HTERT RPE-1 (cell line): Measurements from ENCODE around the gene FHAD1.
"Not testable (repeated sequence)": the region's sequence is repeated elsewhere in the genome, so short reads cannot be mapped to it uniquely, and the experiment has no call there.

Experiments
- in situ Hi-C: fragments of 300-500 bp; cut with MboI; formaldehyde crosslinking; loops from 4 replicates; pipeline ENCODE4 v1.14.3; 2020; ENCODE audit warnings: low sequenced_read_pairs

The FHAD1 gene

GRCh38 chr1:15430787-15431570 lies 184.0 kb downstream of the FHAD1 start:
- in situ Hi-C loops, result no loop called here

GRCh38 chr1:15431571-15431948 lies 184.5 kb downstream of the FHAD1 start:
- in situ Hi-C loops, result no loop called here

GRCh38 chr1:15432324-15432723 lies 185.3 kb downstream of the FHAD1 start:
- in situ Hi-C loops, result no loop called here

DNA sequence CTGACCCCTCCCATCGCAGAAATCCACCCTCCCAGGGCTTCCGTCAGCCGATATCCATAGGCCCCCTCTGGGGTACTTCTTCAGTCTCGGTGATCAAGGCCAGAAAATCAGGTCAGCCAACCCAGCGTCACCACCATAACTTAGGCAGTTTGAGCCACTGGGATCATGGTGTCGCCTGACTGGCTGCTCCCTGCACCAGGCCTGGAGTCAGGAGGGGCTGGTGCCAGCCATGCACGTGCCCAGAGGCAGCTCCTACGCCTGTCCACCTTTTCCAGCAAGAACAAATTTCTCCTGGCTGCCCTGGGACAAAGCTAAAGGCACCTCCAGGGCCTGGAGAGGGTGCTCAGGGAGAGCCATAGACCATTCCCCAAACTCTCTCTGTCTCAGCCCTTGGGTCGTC lies 186.4 kb downstream of the FHAD1 start:
- in situ Hi-C loops, result no loop called here

DNA sequence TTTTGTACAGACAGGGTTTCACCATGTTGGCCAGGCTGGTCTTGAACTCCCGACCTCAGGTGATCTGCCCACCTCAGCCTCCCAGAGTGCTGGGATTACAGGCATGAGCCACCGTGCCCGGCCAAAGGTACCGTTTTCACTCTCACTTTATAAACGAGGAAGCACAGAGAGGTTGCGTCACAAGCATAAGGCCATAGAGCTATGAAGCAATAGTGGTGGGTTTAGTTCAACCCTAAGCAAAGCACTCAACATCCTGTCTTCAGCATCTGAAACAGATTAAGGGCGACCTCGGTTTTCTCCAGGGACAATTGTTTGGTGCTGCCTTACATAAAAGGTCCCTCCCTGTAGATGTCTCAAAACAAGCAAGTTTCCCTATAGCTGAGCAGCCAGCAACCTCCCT lies 187.7 kb downstream of the FHAD1 start:
- in situ Hi-C loops, result not testable (repeated sequence)

- in situ Hi-C loops, result no loop called here
Measured at GRCh38 chr1:15435239-15436077, 188.4 kb downstream of the FHAD1 start.

- in situ Hi-C loops, result no loop called here
Measured at GRCh38 chr1:15436881-15437442, 189.9 kb downstream of the FHAD1 start.

- in situ Hi-C loops, result no loop called here
Measured at GRCh38 chr1:15439325-15439724, 192.3 kb downstream of the FHAD1 start.

DNA sequence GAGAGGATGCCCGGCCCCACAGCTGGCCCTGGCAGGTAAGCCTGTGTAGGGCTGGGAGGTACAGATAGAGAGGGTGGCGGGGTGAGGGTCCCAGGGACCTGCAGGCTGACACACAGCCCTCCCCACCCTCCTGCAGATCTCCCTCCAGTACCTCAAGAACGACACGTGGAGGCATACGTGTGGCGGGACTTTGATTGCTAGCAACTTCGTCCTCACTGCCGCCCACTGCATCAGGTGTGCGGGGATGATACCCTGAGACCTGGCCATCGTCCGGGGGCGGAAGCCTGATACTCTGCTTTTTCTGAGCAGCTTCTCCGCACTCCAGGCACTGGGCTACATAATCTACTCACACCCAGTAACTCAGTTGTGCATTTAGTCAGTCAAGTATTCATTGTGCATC lies 193.3 kb downstream of the FHAD1 start:
- in situ Hi-C loops, result no loop called here

DNA sequence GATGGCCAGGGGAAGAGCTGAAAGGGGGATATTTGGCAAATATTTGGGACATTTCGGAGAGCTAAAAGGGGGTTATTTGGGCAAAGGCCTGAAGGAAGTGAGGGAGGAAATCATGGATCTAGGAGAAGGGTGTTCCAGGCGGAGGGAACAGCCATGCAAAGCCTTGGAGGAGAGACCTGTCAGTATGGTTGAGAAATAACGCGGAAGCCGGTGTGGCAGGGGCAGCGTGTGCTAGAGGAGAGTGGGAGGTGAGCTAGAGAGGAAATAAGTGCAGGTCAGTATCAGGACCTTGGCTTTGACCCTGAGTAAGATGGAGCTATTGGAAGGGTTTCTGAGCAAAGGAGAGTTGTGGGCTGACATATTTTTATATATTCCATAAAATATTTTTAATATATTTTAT lies 194.2 kb downstream of the FHAD1 start:
- in situ Hi-C loops, result no loop called here

DNA sequence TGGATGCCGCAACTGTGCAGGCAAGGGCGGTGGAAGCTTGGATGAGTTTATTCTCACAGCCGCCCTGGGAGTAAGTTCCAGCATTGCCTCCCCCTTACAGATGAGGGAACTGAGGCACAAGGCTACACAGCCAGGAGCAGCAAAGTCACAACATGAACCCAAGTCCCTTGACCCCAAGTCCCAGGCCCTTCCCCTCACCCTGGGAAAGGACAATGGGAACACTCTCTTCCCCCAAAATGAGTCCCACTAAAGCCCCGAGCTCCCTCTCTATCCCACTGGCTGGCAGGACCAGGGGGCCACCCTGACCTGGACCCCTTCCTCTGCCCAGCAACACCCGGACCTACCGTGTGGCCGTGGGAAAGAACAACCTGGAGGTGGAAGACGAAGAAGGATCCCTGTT lies 195.1 kb downstream of the FHAD1 start:
- in situ Hi-C loops, result no loop called here

DNA sequence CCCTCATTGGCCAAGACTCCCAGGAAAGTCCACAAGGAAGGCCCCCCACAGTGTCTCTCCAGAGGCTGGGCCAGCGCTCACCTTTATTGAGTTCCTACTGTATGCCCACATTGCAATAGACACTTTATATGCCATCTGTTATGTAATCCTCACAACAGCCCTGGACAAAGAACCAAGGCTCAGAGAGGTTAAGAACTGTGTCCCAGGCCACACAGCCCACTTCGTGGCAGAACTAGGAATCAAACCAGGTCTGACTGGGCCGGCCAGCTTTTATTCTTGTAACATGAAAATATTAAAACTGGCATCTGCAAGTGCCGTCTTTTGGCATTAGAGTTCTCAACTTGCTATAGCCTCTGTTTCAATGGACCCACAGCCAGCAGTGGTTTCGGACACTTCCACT lies 195.7 kb downstream of the FHAD1 start:
- in situ Hi-C loops, result no loop called here

DNA sequence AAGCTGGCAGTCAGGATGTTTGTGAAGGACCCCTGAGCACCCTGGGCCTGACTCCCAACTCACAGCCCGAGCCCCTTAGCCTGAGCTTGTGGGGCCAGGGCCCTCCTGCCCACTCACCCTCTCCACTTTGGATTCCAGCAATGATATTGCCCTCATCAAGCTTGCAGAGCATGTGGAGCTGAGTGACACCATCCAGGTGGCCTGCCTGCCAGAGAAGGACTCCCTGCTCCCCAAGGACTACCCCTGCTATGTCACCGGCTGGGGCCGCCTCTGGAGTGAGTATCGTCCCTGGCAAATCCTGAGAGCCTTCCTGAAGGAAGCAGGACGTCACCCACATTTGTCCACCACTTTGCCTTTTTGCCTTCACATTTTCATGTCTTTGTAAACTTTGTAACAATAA lies 196.3 kb downstream of the FHAD1 start:
- in situ Hi-C loops, result no loop called here

DNA sequence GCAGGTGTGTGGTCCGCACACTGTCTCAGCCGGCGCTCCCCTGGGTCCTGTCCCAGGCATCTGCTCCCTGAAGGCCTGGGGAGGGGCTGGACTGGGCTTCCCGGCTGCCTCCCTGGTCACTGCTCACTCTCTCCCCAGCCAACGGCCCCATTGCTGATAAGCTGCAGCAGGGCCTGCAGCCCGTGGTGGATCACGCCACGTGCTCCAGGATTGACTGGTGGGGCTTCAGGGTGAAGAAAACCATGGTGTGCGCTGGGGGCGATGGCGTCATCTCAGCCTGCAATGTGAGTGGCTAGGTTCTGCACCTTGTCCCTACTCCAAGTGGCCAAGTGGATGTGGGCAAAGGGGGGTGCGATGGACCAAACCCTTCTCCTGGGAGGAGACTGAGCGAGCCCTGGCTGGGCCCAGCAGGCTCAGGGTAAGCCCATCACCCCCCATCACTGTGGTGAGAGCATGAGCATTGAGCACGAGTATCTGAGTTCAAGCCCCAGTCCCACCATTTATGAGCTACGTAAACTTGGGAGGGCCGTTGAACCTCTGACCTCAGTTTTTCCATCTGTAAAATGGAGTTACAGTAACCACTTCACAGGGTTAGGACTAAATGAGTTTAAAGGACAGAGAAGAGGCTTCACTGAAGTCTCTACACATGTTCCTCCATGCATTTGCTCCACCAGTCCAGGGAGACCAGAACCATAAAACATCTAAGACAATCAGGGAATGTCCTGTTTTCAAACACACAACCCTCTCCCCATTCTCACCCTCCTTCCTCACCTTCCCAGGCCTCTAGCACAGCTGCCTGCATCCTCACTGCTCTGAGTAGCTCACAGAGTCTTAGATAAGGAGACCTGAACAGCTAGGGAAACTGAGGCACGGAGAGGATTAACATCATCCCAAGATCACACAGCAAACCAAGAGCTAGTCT lies 197.7 kb downstream of the FHAD1 start:
- in situ Hi-C loops, result no loop called here

GRCh38 chr1:15445390-15446122 lies 198.5 kb downstream of the FHAD1 start:
- in situ Hi-C loops, result no loop called here

DNA sequence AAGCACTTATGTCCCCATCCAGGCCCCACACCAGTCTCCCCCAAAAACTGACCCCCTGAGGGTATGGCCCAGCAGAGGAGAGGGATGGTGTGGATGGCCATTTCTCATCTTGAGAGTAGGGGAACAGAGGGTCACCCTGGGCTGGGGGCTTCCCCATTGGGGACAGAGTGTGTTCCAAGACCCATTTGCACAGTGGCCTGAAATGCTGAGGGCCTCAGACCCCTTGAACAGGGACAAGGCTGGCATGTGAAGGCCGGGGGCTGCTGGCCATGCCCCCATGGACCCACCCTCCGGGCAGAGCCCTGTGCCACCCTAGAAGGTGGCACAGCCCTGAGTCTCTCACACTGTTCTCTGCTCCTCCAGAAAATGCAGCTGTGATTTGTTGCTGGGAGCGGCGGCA lies 199.2 kb downstream of the FHAD1 start:
- in situ Hi-C loops, result no loop called here
